Measurements from ENCODE around the gene PDPN. TPM values are rescaled to one million over a fixed set of nuclear protein-coding genes. Genes with fewer than 3 reads are reported as not detected.

PDPN gene
- total and polyA plus RNA-seq, 9 of the 15 experiments (the other 6 are each of a cell fraction or from before 2014, with no cell fraction given): 0.11 TPM; not detected in 8

GRCh38 chr1:13662493-13662892 lies 78.9 kb downstream of the PDPN start:
- no peaks in the 10 kb centered on the region for H3K79me2 ChIP-seq (ENCODE audit: control insufficient read depth, insufficient read depth, low read length)
- BruUV-seq (replicated peaks): no TSS peak
- H3K27me3 ChIP-seq (ENCODE audit: control insufficient read depth in 2 of 2, insufficient read depth in 2 of 2, low read length in 2 of 2): peaks cover 10 to 15% of the 10 kb centered on the region in 2 experiments; a peak in 4 of 5 replicates
- intact Hi-C loops (cut with micrococcal nuclease) (no loop called here), in situ Hi-C loops (cut with MboI) (loop anchor here (5.0 kb wide), 1 partner anchor 295 kb away; no protein-coding TSS in a partner anchor)
- H2AFZ ChIP-seq (ENCODE audit: low read depth, low read length): no peak overlapping the region
- H3K9me1 ChIP-seq (ENCODE audit: control insufficient read depth, insufficient read depth, low read length): no peaks in the 10 kb centered on the region
- H4K20me1 ChIP-seq (replicated peaks; ENCODE audit: control insufficient read depth, insufficient read depth, low read length): peaks cover 5% of the 10 kb centered on the region
- no peak overlapping the region for H3K4me2 ChIP-seq (ENCODE audit: insufficient read depth, low read length)
- no peak for TF ChIP-seq ZBTB5 (IDR thresholded peaks at IDR 0.05)
- no peak for TF ChIP-seq ZNF23 (CRISPR knock-in tag; IDR thresholded peaks at IDR 0.05)
- no peak for TF ChIP-seq HMGN3 (IDR thresholded peaks at IDR 0.05; ENCODE audit: borderline replicate concordance, extremely low read depth, insufficient read length, low read depth, low read length)
- no peak for TF ChIP-seq HNRNPLL (IDR thresholded peaks at IDR 0.05; ENCODE audit: low read depth, low read length, poor library complexity, severe bottlenecking)
- TF ChIP-seq ZNF551 (CRISPR knock-in tag; IDR thresholded peaks at IDR 0.05): no peak
- TF ChIP-seq ZNF77 (CRISPR knock-in tag; IDR thresholded peaks at IDR 0.05): no peak
- no peak for TF ChIP-seq RBM15 (IDR thresholded peaks at IDR 0.05; ENCODE audit: insufficient read depth, low read length)
- TF ChIP-seq MCM7 (IDR thresholded peaks at IDR 0.05): no peak
- DNase-seq (ENCODE audit: extremely low read depth in 1 of 4, low spot score in 3 of 4) (no peak), ATAC-seq (no peak), FAIRE-seq (no peak)
- H3K27ac ChIP-seq (ENCODE audit: extremely low read depth, low read depth, low read length): no peak overlapping the region
- POLR2A ChIA-PET: interaction anchor here (0.7 to 1.0 kb wide), 2 partner anchors 17 to 343 kb away, joined by 3 read pairs; no protein-coding TSS in a partner anchor
- H3K4me3 ChIP-seq: no peak overlapping the region
- no peaks in the 10 kb centered on the region for H3K4me1 ChIP-seq (replicated peaks in 1 of 2; ENCODE audit: control insufficient read depth in 2 of 2, insufficient read depth in 2 of 2, low read length in 2 of 2)
- CTCF ChIA-PET (ENCODE audit: low intra/inter-chr PET ratio): no interaction called here
- H3K9ac ChIP-seq (ENCODE audit: insufficient read depth in 1 of 2, low read depth in 2 of 2, low read length in 2 of 2): no peak overlapping the region
- no peaks in the 10 kb centered on the region for H3K36me3 ChIP-seq (ENCODE audit: control insufficient read depth, insufficient read depth, low read length)
- 1% methylated on average over 4 of the region's 4 CpGs for WGBS (ENCODE audit: insufficient coverage, low coverage, missing lambda C conversion rate)
- no peaks in the 10 kb centered on the region; the same call in 1 of the 2 replicates for H3K9me3 ChIP-seq (replicated peaks; ENCODE audit: control insufficient read depth, insufficient read depth, low read depth, low read length)

All from K562 (cell line).